Heart right ventricle (tissue), 16 donors: ENCODE measurements around the gene GNG2. TPM values are rescaled to one million over a fixed set of nuclear protein-coding genes. Genes with fewer than 3 reads are reported as not detected.

Source experiments
- ATAC-seq, 8 donors: fragments of 200-7000 bp; cut with Tn5 transposase; one replicate each; pipeline ENCODE4 v1.9.1; 2020; ENCODE audit warnings: mild to moderate bottlenecking in 8 of 8, moderate library complexity in 8 of 8, moderate number of reproducible peaks in 1 of 8
- DNase-seq, 2 donors: peaks; one replicate each; pipeline ENCODE4 v3.0.0-alpha.2; 2020
- H3K27ac ChIP-seq, 10 donors: fragments of 200-600 bp; sonication (generic) in 2 of 10; one replicate each; pipeline versions ENCODE4 v1.5.0 to v1.8.0; 2020 to 2022; ENCODE audit warnings: mild to moderate bottlenecking in 3 of 10
- H3K27me3 ChIP-seq, 7 donors: fragments of 200-600 bp; one replicate each; pipeline ENCODE4 v1.8.0; 2021 to 2022; ENCODE audit warnings: mild to moderate bottlenecking in 2 of 7
- H3K36me3 ChIP-seq, 9 donors: fragments of 200-600 bp; sonication (generic) in 1 of 9; one replicate each; pipeline versions ENCODE4 v1.5.0 to v1.8.0; 2020 to 2022; ENCODE audit warnings: mild to moderate bottlenecking in 2 of 9
- H3K4me1 ChIP-seq, 9 donors: fragments of 200-600 bp; sonication (generic) in 1 of 9; one replicate each; pipeline versions ENCODE4 v1.5.0 to v1.8.0; 2020 to 2022; ENCODE audit warnings: mild to moderate bottlenecking in 4 of 9
- H3K4me3 ChIP-seq, 10 donors: fragments of 200-600 bp; sonication (generic) in 2 of 10; one replicate each; pipeline versions ENCODE4 v1.5.0 to v1.8.0; 2020 to 2022; ENCODE audit warnings: mild to moderate bottlenecking in 7 of 10, moderate library complexity in 2 of 10
- H3K9me3 ChIP-seq, 11 donors: fragments of 200-600 bp in 10 of 11; sonication (generic) in 2 of 11; one replicate each; pipeline versions ENCODE4 v1.5.0 to v1.8.0; 2013 to 2022; ENCODE audit warnings: mild to moderate bottlenecking in 2 of 11, control low read depth in 1 of 11, moderate library complexity in 1 of 11
- CTCF ChIP-seq, 9 donors: fragments of 200-600 bp; sonication (generic) in 2 of 9; IDR thresholded peaks; one replicate each; pipeline versions ENCODE4 v1.5.0 to v1.8.0; 2021 to 2022; ENCODE audit warnings: antibody characterized with exemption in 9 of 9, mild to moderate bottlenecking in 5 of 9, moderate library complexity in 1 of 9
- WGBS, 2 donors: extraction: QIAGEN DNeasy Blood & Tissue Kit; methylation state at CpG; one replicate each; pipeline ENCODE4 v1.1.7; 2013; ENCODE audit warnings: inconsistent platforms in 1 of 2; 5-methylcytosine and 5-hydroxymethylcytosine counted together
- intact Hi-C, 10 donors: fragments of 100-400 bp; cut with DNase I; formaldehyde crosslinking; loops; one replicate each; pipeline versions ENCODE4 v1.11.1 to v1.14.2; 2022
- polyA plus RNA-seq, 2 donors: library from polyadenylated mRNA; stranded (reverse); fragments of 200-250 nt; gene quantifications; one replicate each; pipeline ENCODE4 v1.2.3, GENCODE V29; 2013
- total RNA-seq, 10 donors: library from RNA; stranded (reverse); fragmentation: NEBNext Ultra II Directional in 3 of 10; extraction: Animal tissue kit (Norgen Biotek cat#: 25700) in 3 of 10; gene quantifications; one replicate each; pipeline versions ENCODE4 v1.2.1 to v1.2.4, GENCODE V29; 2021 to 2023
- donor health status: Arrhythmogenic right ventricular cardiomyopathy.
- donor health status: ischemic (EF 13 %, LVEDD 7.1; RV severe dilation, severe dysfunction).
- donor health status: healthy with polysubstance abuse.
- donor health status: DM: no; HTN: yes; CAD: no.
- donor health status: DM: no; HTN: no; CAD: no.
- donor health status: ischemic (EF 25% LVEDD 6.9; RV normal size, moderate dysfunction).
- donor health status: ischemic (EF 25% LVEDD 5.7; RV mildly dilated, moderate dysfunction).
- donor health status: healthy.
- donor health status: DM: yes; HTN: yes; CAD: no.
- donor health status: Ischemic cardiomyopathy.
- donor health status: ischemic (EF 35%, LVEDD 5.7; RV mildly dilated, moderate dysfunction).
- donor health status: nonischemic (EF 11% LVEDD 7.7; RV severe dilation, severe dysfunction).
- donor health status: DM: yes; HTN: yes; CAD: no.
- donor health status: PGD.
- donor health status: ischemic (EF 29% LVEDD 5.4; RV normal size, mild dysfunction).
- donor health status: nonischemic (EF 23%, LVEDD 6.1; RV moderate dilation, normal function).

GNG2 gene
- total and polyA plus RNA-seq, 12 donors = 3.6 to 20.6 (median 7.2) TPM

GRCh38 chr14:51912112-51912786 is 51.8 kb downstream of the GNG2 start:
- ATAC-seq = no peak
- Histone ChIP-seq H3K4me3 (no peak overlapping the region), H3K9me3 (no peaks in the 10 kb centered on the region), H3K36me3 (no peaks in the 10 kb centered on the region), H3K4me1 (peaks cover 0 to 13% (median 0%) of the 10 kb centered on the region in 9 donors), H3K27ac (no peak overlapping the region), H3K27me3 (no peaks in the 10 kb centered on the region)
- intact Hi-C loops = no loop called here
- no peak for TF ChIP-seq CTCF (IDR thresholded peaks at IDR 0.05)
- no peak for DNase-seq
- 87 to 90% methylated on average over 2 of the region's 2 CpGs for WGBS, 2 donors

DNA sequence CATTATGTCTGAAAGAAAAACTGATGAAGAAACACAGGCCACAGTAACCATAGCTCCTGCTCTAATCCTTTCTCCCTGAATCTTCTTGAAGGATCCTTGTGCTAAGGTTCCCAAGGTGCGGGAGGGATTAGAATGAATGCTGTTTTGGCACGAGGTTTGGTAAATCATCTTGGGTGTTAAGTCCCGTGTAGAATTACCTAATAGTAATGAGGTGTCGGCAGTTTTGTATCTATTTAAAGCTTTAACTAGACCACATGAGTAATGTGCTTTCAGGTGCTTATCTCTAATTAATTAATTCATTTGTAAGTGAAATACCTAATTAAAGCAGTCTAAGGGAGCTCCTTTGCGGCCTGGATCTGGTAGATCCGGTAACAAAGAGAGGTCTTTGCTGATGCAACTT is 53.9 kb downstream of the GNG2 start:
- WGBS, 2 donors = 55 to 80% methylated on average over 6 of the region's 6 CpGs
- Histone ChIP-seq H3K4me1 (peaks cover 0 to 20% (median 0%) of the 10 kb centered on the region in 9 donors), H3K27me3 (no peaks in the 10 kb centered on the region), H3K36me3 (no peaks in the 10 kb centered on the region), H3K4me3 (no peak overlapping the region), H3K9me3 (no peaks in the 10 kb centered on the region), H3K27ac (no peak overlapping the region)
- DNase-seq = no peak
- intact Hi-C loops = no loop called here
- no peak for ATAC-seq
- no peak for TF ChIP-seq CTCF (IDR thresholded peaks at IDR 0.05)

DNA sequence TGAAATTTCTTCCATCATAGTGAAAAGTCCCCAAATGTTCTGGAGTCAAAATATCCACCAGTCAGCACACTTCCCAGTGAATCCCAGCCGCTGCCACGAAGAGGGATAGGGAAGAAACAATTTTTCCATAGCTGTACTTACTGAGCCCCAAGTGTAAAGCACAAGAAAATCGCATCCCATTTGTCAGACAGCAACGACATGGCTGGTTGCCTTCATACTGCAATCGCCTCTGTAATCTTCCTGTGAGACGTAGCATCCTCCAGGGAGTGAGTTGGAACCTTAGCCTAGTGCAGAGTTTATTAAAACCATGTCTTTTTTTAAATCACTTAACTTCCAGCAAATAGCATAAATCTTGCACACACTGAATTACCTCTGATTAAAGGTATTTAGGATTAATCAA is 56.8 kb downstream of the GNG2 start:
- no peak overlapping the region for H3K4me3 ChIP-seq
- DNase-seq = peak in 1 of 2 donors; percentile 32
- intact Hi-C loops = loop anchor here in 1 of 10 donors (5.0 kb wide), 1 partner anchor 45 kb away; no protein-coding TSS in a partner anchor
- peak overlapping the region in 5 of 10 donors; percentile 19 to 65 (median 34) for H3K27ac ChIP-seq
- no peaks in the 10 kb centered on the region for H3K27me3 ChIP-seq
- no peak for TF ChIP-seq CTCF (IDR thresholded peaks at IDR 0.05)
- ATAC-seq = peak in 6 of 8 donors; percentile 50 to 72 (median 66)
- H3K36me3 ChIP-seq = no peaks in the 10 kb centered on the region
- WGBS, 2 donors = 65 to 73% methylated on average over 6 of the region's 6 CpGs
- peaks cover 0 to 21% (median 0%) of the 10 kb centered on the region in 9 donors for H3K4me1 ChIP-seq
- no peaks in the 10 kb centered on the region for H3K9me3 ChIP-seq

GRCh38 chr14:51921026-51921425 is 60.6 kb downstream of the GNG2 start:
- no peaks in the 10 kb centered on the region for H3K9me3 ChIP-seq
- 66 to 67% methylated on average over 3 of the region's 3 CpGs for WGBS, 2 donors
- no peak overlapping the region for H3K4me3 ChIP-seq
- ATAC-seq = no peak
- H3K36me3 ChIP-seq = no peaks in the 10 kb centered on the region
- no peak for TF ChIP-seq CTCF (IDR thresholded peaks at IDR 0.05)
- H3K27me3 ChIP-seq = no peaks in the 10 kb centered on the region
- intact Hi-C loops = no loop called here
- H3K27ac ChIP-seq = peak overlapping the region in 3 of 10 donors; percentile 6 to 64 (median 63)
- no peak for DNase-seq
- peaks cover 0 to 29% (median 0%) of the 10 kb centered on the region in 9 donors for H3K4me1 ChIP-seq
